Neural cell (in vitro differentiated cells): ENCODE measurements around the gene CTBP2.

Source experiments
- CTCF ChIP-seq: fragments of 450-650 bp; IDR thresholded peaks from 2 replicates; pipeline ENCODE4 v1.5.1; 2014; ENCODE audit warnings: antibody characterized with exemption, mild to moderate bottlenecking, moderate library complexity; ENCODE audit not compliant: poor library complexity, severe bottlenecking
- EP300 ChIP-seq: fragments of 450-650 bp; conservative IDR thresholded peaks from 2 replicates; pipeline ENCODE4 v1.6.1; 2014; ENCODE audit warnings: antibody characterized with exemption, mild to moderate bottlenecking, moderate library complexity; ENCODE audit not compliant: poor library complexity, severe bottlenecking
- EZH2 ChIP-seq: fragments of 200-600, 300-800 bp; shearing (Covaris generic), sonication (generic); IDR thresholded peaks from 2 replicates; pipeline ENCODE4 v1.6.1; 2014; ENCODE audit warnings: antibody characterized with exemption, low read length, borderline replicate concordance, mild to moderate bottlenecking; ENCODE audit not compliant: insufficient read depth, poor library complexity, severe bottlenecking
- MXI1 ChIP-seq: fragments of 450-650 bp; conservative IDR thresholded peaks from 2 replicates; pipeline ENCODE4 v1.6.1; 2014; ENCODE audit warnings: antibody characterized with exemption, mild to moderate bottlenecking; ENCODE audit not compliant: poor library complexity, severe bottlenecking
- POLR2AphosphoS5 ChIP-seq: IDR thresholded peaks from 2 replicates; pipeline ENCODE4 v1.6.1; 2012
- RAD21 ChIP-seq: fragments of 450-650 bp; conservative IDR thresholded peaks from 2 replicates; pipeline ENCODE4 v1.6.1; 2014; ENCODE audit warnings: antibody characterized with exemption, mild to moderate bottlenecking, moderate library complexity
- TAF1 ChIP-seq: IDR thresholded peaks from 2 replicates; pipeline ENCODE4 v1.6.1; 2012; ENCODE audit warnings: low read depth

- TF ChIP-seq CTCF (no peak), MXI1 (no peak), POLR2AphosphoS5 (no peak), TAF1 (no peak), EZH2 (no peak), EP300 (no peak), RAD21 (no peak)
These were observed 213.4 kb downstream of the CTBP2 start for GRCh38 chr10:124946945-124947344.
